ENCODE results near the gene CDC42BPA.

Gene CDC42BPA

GRCh38 chr1:227335242-227336020 is 17.1 kb upstream of the CDC42BPA start:
- no peak for DNase-seq

GRCh38 chr1:227333423-227333822 is 15.1 kb upstream of the CDC42BPA start:
- no peak for DNase-seq

- no peak for DNase-seq
These were observed 12.2 kb upstream of the CDC42BPA start for GRCh38 chr1:227330279-227331076.

GRCh38 chr1:227328405-227329019 is 10.2 kb upstream of the CDC42BPA start:
- no peak for DNase-seq

GRCh38 chr1:227325156-227325555 is 6.9 kb upstream of the CDC42BPA start:
- DNase-seq = no peak

GRCh38 chr1:227323967-227324268 is 5.6 kb upstream of the CDC42BPA start:
- DNase-seq = no peak

- DNase-seq = no peak
These were observed 5.1 kb upstream of the CDC42BPA start for GRCh38 chr1:227323171-227323966.

- no peak for DNase-seq
These were observed 4.1 kb upstream of the CDC42BPA start for GRCh38 chr1:227322376-227322775.

GRCh38 chr1:227321035-227321434 is 2.7 kb upstream of the CDC42BPA start:
- no peak for DNase-seq

- DNase-seq = no peak
These were observed 2.2 kb upstream of the CDC42BPA start for GRCh38 chr1:227320476-227320875.

GRCh38 chr1:227318853-227319607 is 738 bp upstream of the CDC42BPA start:
- no peak for DNase-seq

- no peak for DNase-seq
These were observed 723 bp downstream of the CDC42BPA start for GRCh38 chr1:227317523-227318015.

- no peak for DNase-seq
These were observed 1.3 kb downstream of the CDC42BPA start for GRCh38 chr1:227317011-227317451.

GRCh38 chr1:227316456-227316855 is 1.8 kb downstream of the CDC42BPA start:
- DNase-seq = no peak

- DNase-seq = no peak
These were observed 2.5 kb downstream of the CDC42BPA start for GRCh38 chr1:227315629-227316346.

- no peak for DNase-seq
These were observed 4.1 kb downstream of the CDC42BPA start for GRCh38 chr1:227314014-227314848.

GRCh38 chr1:227312361-227313025 is 5.8 kb downstream of the CDC42BPA start:
- no peak for DNase-seq

GRCh38 chr1:227311389-227312001 is 6.8 kb downstream of the CDC42BPA start:
- no peak for DNase-seq
